ENCODE results near the gene C9.
"Not testable (repeated sequence)": the region's sequence is repeated elsewhere in the genome, so short reads cannot be mapped to it uniquely, and the experiment has no call there.

DNA sequence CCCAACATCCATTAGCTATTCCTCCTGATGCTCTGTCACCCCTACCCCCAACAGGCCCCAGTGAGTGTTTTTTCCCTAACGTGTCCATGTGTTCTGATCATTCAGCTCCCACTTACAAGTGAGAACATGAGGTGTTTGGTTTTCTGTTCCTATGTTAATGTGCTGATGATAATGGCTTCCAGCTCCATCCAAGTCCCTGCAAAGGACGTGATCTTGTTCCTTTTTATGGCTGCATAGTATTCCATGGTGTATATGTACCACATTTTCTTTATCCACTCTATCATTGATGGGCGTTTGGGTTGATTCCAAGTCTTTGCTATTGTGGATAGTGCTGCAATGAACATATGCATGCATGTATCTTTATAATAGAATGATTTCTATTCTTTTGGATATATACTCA lies 47.8 kb downstream of the C9 start:
- TF ChIP-seq, protein P1, sequence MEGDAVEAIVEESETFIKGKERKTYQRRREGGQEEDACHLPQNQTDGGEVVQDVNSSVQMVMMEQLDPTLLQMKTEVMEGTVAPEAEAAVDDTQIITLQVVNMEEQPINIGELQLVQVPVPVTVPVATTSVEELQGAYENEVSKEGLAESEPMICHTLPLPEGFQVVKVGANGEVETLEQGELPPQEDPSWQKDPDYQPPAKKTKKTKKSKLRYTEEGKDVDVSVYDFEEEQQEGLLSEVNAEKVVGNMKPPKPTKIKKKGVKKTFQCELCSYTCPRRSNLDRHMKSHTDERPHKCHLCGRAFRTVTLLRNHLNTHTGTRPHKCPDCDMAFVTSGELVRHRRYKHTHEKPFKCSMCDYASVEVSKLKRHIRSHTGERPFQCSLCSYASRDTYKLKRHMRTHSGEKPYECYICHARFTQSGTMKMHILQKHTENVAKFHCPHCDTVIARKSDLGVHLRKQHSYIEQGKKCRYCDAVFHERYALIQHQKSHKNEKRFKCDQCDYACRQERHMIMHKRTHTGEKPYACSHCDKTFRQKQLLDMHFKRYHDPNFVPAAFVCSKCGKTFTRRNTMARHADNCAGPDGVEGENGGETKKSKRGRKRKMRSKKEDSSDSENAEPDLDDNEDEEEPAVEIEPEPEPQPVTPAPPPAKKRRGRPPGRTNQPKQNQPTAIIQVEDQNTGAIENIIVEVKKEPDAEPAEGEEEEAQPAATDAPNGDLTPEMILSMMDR (IDR thresholded peaks at IDR 0.05), result not testable (repeated sequence)
- not testable (repeated sequence) for TF ChIP-seq POLR2A, EP300, POLR2AphosphoS5 (IDR thresholded peaks at IDR 0.05)
